RWPE2 (cell line): ENCODE results near the gene NUDT1.

ENCODE experiments used
- ATAC-seq: fragments of 200-7000 bp; cut with Tn5 transposase; 3 replicates; pipeline ENCODE4 v1.9.1; 2021; ENCODE audit warnings: low read depth
- DNase-seq: peaks from one replicate; pipeline ENCODE4 v3.0.0-alpha.2; 2020; ENCODE audit warnings: low spot score
- H3K27ac ChIP-seq: fragments of 450-650 bp; 2 replicates; pipeline ENCODE4 v1.5.1; 2017; ENCODE audit warnings: mild to moderate bottlenecking; ENCODE audit not compliant: poor library complexity, severe bottlenecking
- H3K27me3 ChIP-seq: fragments of 250-450 bp; sonication (Bioruptor Pico); 2 replicates; pipeline ENCODE4 v1.5.1; 2021; ENCODE audit warnings: mild to moderate bottlenecking, moderate library complexity; ENCODE audit not compliant: insufficient read depth, poor library complexity, severe bottlenecking
- H3K36me3 ChIP-seq: fragments of 250-450 bp; sonication (Bioruptor Pico); 2 replicates; pipeline ENCODE4 v1.5.1; 2020; ENCODE audit warnings: low read depth, mild to moderate bottlenecking, moderate library complexity
- H3K4me1 ChIP-seq: fragments of 250-450 bp; sonication (Bioruptor Pico); 2 replicates; pipeline ENCODE4 v1.5.1; 2021; ENCODE audit warnings: mild to moderate bottlenecking, moderate library complexity; ENCODE audit not compliant: insufficient read depth, poor library complexity, severe bottlenecking
- H3K4me3 ChIP-seq: fragments of 250-450 bp; sonication (Bioruptor Pico); 2 replicates; pipeline ENCODE4 v1.5.1; 2021; ENCODE audit warnings: mild to moderate bottlenecking, moderate library complexity; ENCODE audit not compliant: severe bottlenecking
- H3K9me3 ChIP-seq: fragments of 250-450 bp; sonication (Bioruptor Pico); 2 replicates; pipeline ENCODE4 v1.5.1; 2021; ENCODE audit warnings: mild to moderate bottlenecking, moderate library complexity; ENCODE audit not compliant: severe bottlenecking
- CTCF ChIP-seq: fragments of 450-650 bp; IDR thresholded peaks from one replicate; pipeline ENCODE4 v1.5.1; 2017; ENCODE audit warnings: mild to moderate bottlenecking, moderate library complexity; ENCODE audit not compliant: poor library complexity, severe bottlenecking

Gene NUDT1

GRCh38 chr7:2225830-2226229 lies 16.2 kb upstream of the NUDT1 start:
- Histone ChIP-seq H3K4me1 (peaks cover 14% of the 10 kb centered on the region), H3K4me3 (no peak overlapping the region), H3K27me3 (no peaks in the 10 kb centered on the region), H3K36me3 (peaks cover 61% of the 10 kb centered on the region), H3K27ac (peak overlapping the region; percentile 82), H3K9me3 (no peaks in the 10 kb centered on the region)
- ATAC-seq (no peak), DNase-seq (no peak)
- no peak for TF ChIP-seq CTCF

- no peak for ATAC-seq
- Histone ChIP-seq H3K4me1 (peaks cover 20% of the 10 kb centered on the region), H3K9me3 (no peaks in the 10 kb centered on the region), H3K27ac (no peak overlapping the region), H3K27me3 (no peaks in the 10 kb centered on the region), H3K4me3 (no peak overlapping the region), H3K36me3 (peaks cover 46% of the 10 kb centered on the region)
- no peak for TF ChIP-seq CTCF
- DNase-seq = no peak
Observed at GRCh38 chr7:2227699-2228098, 14.3 kb upstream of the NUDT1 start.

- Histone ChIP-seq H3K27me3 (no peaks in the 10 kb centered on the region), H3K9me3 (no peaks in the 10 kb centered on the region), H3K36me3 (peaks cover 41% of the 10 kb centered on the region), H3K27ac (no peak overlapping the region), H3K4me1 (peaks cover 23% of the 10 kb centered on the region), H3K4me3 (no peak overlapping the region)
- TF ChIP-seq CTCF = no peak
- ATAC-seq (no peak), DNase-seq (no peak)
Observed at GRCh38 chr7:2228921-2229320, 13.1 kb upstream of the NUDT1 start.

- no peaks in the 10 kb centered on the region for H3K9me3 ChIP-seq
Observed at GRCh38 chr7:2229467-2229866, 12.6 kb upstream of the NUDT1 start.

More at GRCh38 chr7:2229467-2229866, 12.6 kb upstream of the NUDT1 start:
- no peaks in the 10 kb centered on the region for H3K27me3 ChIP-seq
- H3K4me1 ChIP-seq = peaks cover 23% of the 10 kb centered on the region
- TF ChIP-seq CTCF = no peak
- DNase-seq = no peak
- H3K36me3 ChIP-seq = peaks cover 41% of the 10 kb centered on the region
- no peak overlapping the region for H3K27ac ChIP-seq
- ATAC-seq = no peak
- H3K4me3 ChIP-seq = no peak overlapping the region
